H1 (cell line): ENCODE results near the gene C1orf115. TPM values are rescaled to one million over a fixed set of nuclear protein-coding genes. Genes with fewer than 3 reads are reported as not detected.

ENCODE experiments used
- CTCF ChIA-PET: fragments of 300-600 bp; sonication (Branson Sonifier 250); formaldehyde crosslinking; loops from one replicate; lab custom pipeline; 2021; ENCODE audit not compliant: partially characterized antibody; lab: Charles Lee
- POLR2A ChIA-PET: fragments of 300-600 bp; sonication (Branson Sonifier 250); formaldehyde crosslinking; loops from one replicate; lab custom pipeline; 2021; ENCODE audit warnings: inconsistent platforms; ENCODE audit not compliant: partially characterized antibody; lab: Charles Lee
- DNase-seq, 2 experiments: peaks; one replicate each; pipeline versions ENCODE4 v3.0.0 to v3.0.0-alpha.2; 2010 to 2022; ENCODE audit warnings: low spot score in 2 of 2, low read depth in 1 of 2, mixed read lengths in 1 of 2
- FAIRE-seq: peaks from 2 replicates; lab custom pipeline; 2011; peaks lifted over from hg19 to GRCh38; lab: Jason Lieb, UNC
- H2AFZ ChIP-seq: 2 replicates; pipeline ENCODE4 v1.8.1; 2012; ENCODE audit warnings: low read length, inconsistent platforms
- H2AK5ac ChIP-seq: 2 replicates; pipeline ENCODE4 v1.6.1; 2013; ENCODE audit warnings: low read depth, low read length
- H2BK120ac ChIP-seq: replicated peaks from 2 replicates; pipeline ENCODE3; 2013; ENCODE audit warnings: low read depth, low read length, inconsistent platforms
- H2BK12ac ChIP-seq: 2 replicates; pipeline ENCODE4 v1.6.1; 2013; ENCODE audit warnings: low read depth, low read length
- H2BK15ac ChIP-seq: 2 replicates; pipeline ENCODE4 v1.6.1; 2013; ENCODE audit warnings: low read length
- H2BK20ac ChIP-seq: 2 replicates; pipeline ENCODE4 v1.6.1; 2013; ENCODE audit warnings: low read length
- H2BK5ac ChIP-seq: 2 replicates; pipeline ENCODE4 v1.6.1; 2013; ENCODE audit warnings: low read depth, low read length
- H3K14ac ChIP-seq: 2 replicates; pipeline ENCODE4 v1.6.1; 2013; ENCODE audit warnings: inconsistent platforms; ENCODE audit not compliant: insufficient read length
- H3K18ac ChIP-seq: 2 replicates; pipeline ENCODE4 v1.6.1; 2013; ENCODE audit warnings: low read length; ENCODE audit errors: extremely low read depth
- H3K23ac ChIP-seq: 2 replicates; pipeline ENCODE4 v1.6.1; 2013; ENCODE audit warnings: inconsistent platforms; ENCODE audit not compliant: insufficient read length
- H3K23me2 ChIP-seq: 2 replicates; pipeline ENCODE4 v1.6.1; 2013; ENCODE audit warnings: low read depth, low read length
- H3K27ac ChIP-seq: 2 replicates; pipeline ENCODE4 v1.6.1; 2011; ENCODE audit warnings: low read depth, low read length, inconsistent platforms
- H3K27me3 ChIP-seq, 4 experiments: replicated peaks in 1 of 4; 1 replicate in 1 of 4; 2 replicates in 3 of 4; pipeline versions ENCODE4 v1.6.1 to v1.8.1; 2011 to 2013; ENCODE audit warnings: low read length in 3 of 4, mild to moderate bottlenecking in 3 of 4, inconsistent platforms in 2 of 4, mixed read lengths in 2 of 4, moderate library complexity in 1 of 4; ENCODE audit not compliant: control insufficient read depth in 3 of 4, insufficient read depth in 3 of 4; ENCODE audit errors: extremely low read depth in 1 of 4
- H3K36me3 ChIP-seq, 4 experiments: 2 replicates each; pipeline versions ENCODE4 v1.6.1 to v1.8.1; 2011 to 2013; ENCODE audit warnings: mild to moderate bottlenecking in 4 of 4, low read length in 3 of 4, moderate library complexity in 2 of 4, control low read depth in 1 of 4, inconsistent platforms in 1 of 4; ENCODE audit not compliant: insufficient read depth in 4 of 4, control insufficient read depth in 2 of 4
- H3K4ac ChIP-seq: replicated peaks from 2 replicates; pipeline ENCODE3; 2013; ENCODE audit warnings: low read length, low read depth, mixed read lengths, inconsistent platforms; ENCODE audit not compliant: insufficient read length
- H3K4me1 ChIP-seq, 4 experiments: replicated peaks in 1 of 4; 1 replicate in 1 of 4; 2 replicates in 3 of 4; pipeline versions ENCODE4 v1.6.1 to v1.8.1; 2011 to 2013; ENCODE audit warnings: low read length in 3 of 4, inconsistent platforms in 2 of 4, mixed read lengths in 1 of 4; ENCODE audit not compliant: insufficient read depth in 4 of 4, control insufficient read depth in 3 of 4
- H3K4me2 ChIP-seq, 2 experiments: 2 replicates each; pipeline versions ENCODE4 v1.6.1 to v1.8.1; 2011 to 2013; ENCODE audit warnings: low read depth in 2 of 2, low read length in 2 of 2, control low read depth in 1 of 2, inconsistent platforms in 1 of 2, mild to moderate bottlenecking in 1 of 2; ENCODE audit not compliant: insufficient read depth in 1 of 2
- H3K4me3 ChIP-seq, 4 experiments: fragments of 200-600, 300-600 bp in 1 of 4; sonication (generic), shearing (Covaris generic), sonication (Bioruptor Twin) in 1 of 4; 2 replicates each; pipeline versions ENCODE4 v1.5.1 to v1.8.1; 2011 to 2016; ENCODE audit warnings: low read length in 4 of 4, low read depth in 3 of 4, control low read depth in 2 of 4, inconsistent platforms in 2 of 4, mild to moderate bottlenecking in 2 of 4, mixed read lengths in 1 of 4, moderate library complexity in 1 of 4; ENCODE audit not compliant: insufficient read depth in 2 of 4; ENCODE audit errors: extremely low read depth in 1 of 4
- H3K56ac ChIP-seq: replicated peaks from 2 replicates; pipeline ENCODE3; 2013; ENCODE audit warnings: low read depth, mild to moderate bottlenecking, mixed read lengths, low read length, inconsistent platforms; ENCODE audit not compliant: insufficient read length
- H3K79me1 ChIP-seq: 2 replicates; pipeline ENCODE4 v1.6.1; 2013; ENCODE audit warnings: low read depth, low read length, control low read depth
- H3K79me2 ChIP-seq, 2 experiments: 2 replicates each; pipeline versions ENCODE4 v1.6.1 to v1.8.1; 2012 to 2013; ENCODE audit warnings: low read length in 2 of 2, mild to moderate bottlenecking in 2 of 2, inconsistent platforms in 1 of 2; ENCODE audit not compliant: insufficient read depth in 2 of 2, control insufficient read depth in 1 of 2
- H3K9ac ChIP-seq, 4 experiments: replicated peaks in 1 of 4; 1 replicate in 1 of 4; 2 replicates in 3 of 4; pipeline versions ENCODE4 v1.6.1 to v1.8.1; 2011 to 2013; ENCODE audit warnings: low read depth in 3 of 4, low read length in 3 of 4, control low read depth in 2 of 4, mild to moderate bottlenecking in 2 of 4, moderate library complexity in 2 of 4, inconsistent platforms in 1 of 4; ENCODE audit errors: extremely low read depth in 1 of 4
- H3K9me3 ChIP-seq, 2 experiments: 2 replicates each; pipeline versions ENCODE4 v1.6.1 to v1.8.1; 2012 to 2013; ENCODE audit warnings: mild to moderate bottlenecking in 2 of 2, moderate library complexity in 2 of 2, control low read depth in 1 of 2, inconsistent platforms in 1 of 2, low read depth in 1 of 2, low read length in 1 of 2, mixed read lengths in 1 of 2; ENCODE audit not compliant: insufficient read depth in 2 of 2
- H4K20me1 ChIP-seq, 2 experiments: replicated peaks in 1 of 2; 2 replicates each; pipeline versions ENCODE3 to v1.8.1; 2011 to 2013; ENCODE audit warnings: inconsistent platforms in 2 of 2, low read length in 2 of 2, mild to moderate bottlenecking in 1 of 2; ENCODE audit not compliant: insufficient read depth in 2 of 2, control insufficient read depth in 1 of 2
- H4K5ac ChIP-seq: 2 replicates; pipeline ENCODE4 v1.6.1; 2013; ENCODE audit warnings: low read length, low read depth, mixed read lengths, inconsistent platforms; ENCODE audit not compliant: insufficient read length
- H4K8ac ChIP-seq: 2 replicates; pipeline ENCODE4 v1.8.0; 2013; ENCODE audit warnings: mild to moderate bottlenecking, moderate library complexity, low read length, inconsistent platforms; ENCODE audit not compliant: insufficient read depth; ENCODE audit errors: extremely low read depth
- H4K91ac ChIP-seq: replicated peaks from 2 replicates; pipeline ENCODE3; 2013; ENCODE audit warnings: low read length, mixed read lengths, inconsistent platforms; ENCODE audit not compliant: insufficient read length
- ATF2 ChIP-seq: IDR thresholded peaks from 2 replicates; pipeline ENCODE4 v1.6.1; 2012; ENCODE audit warnings: low read length, inconsistent platforms
- ATF3 ChIP-seq: IDR thresholded peaks from 2 replicates; pipeline ENCODE4 v1.6.1; 2011; ENCODE audit warnings: low read depth, mild to moderate bottlenecking, low read length; ENCODE audit not compliant: insufficient read depth
- CTBP2 ChIP-seq: IDR thresholded peaks from 2 replicates; pipeline ENCODE4 v1.7.0; 2011; ENCODE audit warnings: borderline replicate concordance, mild to moderate bottlenecking, moderate library complexity, mixed read lengths, low read length; ENCODE audit not compliant: insufficient read depth, insufficient read length
- FOSL1 ChIP-seq: IDR thresholded peaks from 2 replicates; pipeline ENCODE4 v1.6.1; 2011; ENCODE audit warnings: mild to moderate bottlenecking, low read depth, low read length, moderate library complexity; ENCODE audit not compliant: insufficient read depth
- KDM4A ChIP-seq: IDR thresholded peaks from one replicate; pipeline ENCODE4 v1.7.1; 2012; ENCODE audit warnings: low read depth, mild to moderate bottlenecking, moderate library complexity, low read length, inconsistent platforms; ENCODE audit not compliant: severe bottlenecking
- RFX5 ChIP-seq: IDR thresholded peaks from 2 replicates; pipeline ENCODE4 v1.6.1; 2011; ENCODE audit warnings: low read depth, low read length, improper control_type of control experiment, borderline replicate concordance
- RNF2 ChIP-seq: fragments of 200-900, 300-1000 bp; sonication (generic); IDR thresholded peaks from 2 replicates; pipeline ENCODE4 v1.7.1; 2016; ENCODE audit warnings: borderline replicate concordance, low read depth, mild to moderate bottlenecking, antibody characterized with exemption, low read length; ENCODE audit not compliant: poor library complexity, severe bottlenecking; ENCODE audit errors: missing control alignments
- SIN3A ChIP-seq, 2 experiments: IDR thresholded peaks in 1 of 2; conservative IDR thresholded peaks in 1 of 2; 2 replicates each; pipeline ENCODE4 v1.6.1; 2011 to 2012; ENCODE audit warnings: low read length in 2 of 2, improper control_type of control experiment in 1 of 2, low read depth in 1 of 2, mild to moderate bottlenecking in 1 of 2
- SP1 ChIP-seq: IDR thresholded peaks from 2 replicates; pipeline ENCODE4 v1.6.1; 2011; ENCODE audit warnings: low read depth, low read length
- ZNF274 ChIP-seq: IDR thresholded peaks from 2 replicates; pipeline ENCODE4 v1.7.0; 2012; ENCODE audit warnings: low read length, borderline replicate concordance; ENCODE audit errors: extremely low read depth
- WGBS, 2 experiments: shearing (Covaris generic) in 1 of 2; methylation state at CpG; one replicate each; pipeline versions ENCODE4 v1.1.6 to v1.1.7; 2013 to 2015; ENCODE audit warnings: low lambda C conversion rate in 2 of 2, mixed read lengths in 2 of 2, inconsistent platforms in 1 of 2, low coverage in 1 of 2, missing lambda C conversion rate in 1 of 2; ENCODE audit not compliant: insufficient replicate concordance in 2 of 2, insufficient coverage in 1 of 2, insufficient read length in 1 of 2; ENCODE audit errors: extremely low coverage in 1 of 2, missing lambda C conversion rate in 1 of 2; 5-methylcytosine and 5-hydroxymethylcytosine counted together
- polyA plus RNA-seq, 7 experiments: library from polyadenylated mRNA; depleted of rRNA in 3 of 7; stranded (reverse) in 5 of 7; unstranded in 2 of 7; fragments of >200 nt in 5 of 7; fragments of 200-250 nt in 2 of 7; gene quantifications; 1 replicate in 5 of 7; 2 replicates in 1 of 7; 4 replicates in 1 of 7; pipeline versions ENCODE4 v1.2.1 to v1.2.3, GENCODE V29; 2011 to 2013; ENCODE audit warnings: missing spikeins in 2 of 7, mixed read lengths in 2 of 7
- total RNA-seq: library from RNA; stranded (reverse); fragmentation: NEBNext Ultra II Directional; extraction: Animal tissue kit (Norgen Biotek cat#: 25700); gene quantifications from 2 replicates; pipeline ENCODE4 v1.2.1, GENCODE V29; 2021

Gene C1orf115
- total and polyA plus RNA-seq, 2 of the 8 experiments (the other 6 are each of a cell fraction or from before 2014, with no cell fraction given): 3.5 to 5.6 TPM

- Histone ChIP-seq H2AK5ac (no peak overlapping the region), H3K4me2 (0 out of 4 replicates have a peak overlapping the region, but pooled peaks have one; percentile 13 to 14), H3K18ac (no peak overlapping the region), H3K79me1 (no peaks in the 10 kb centered on the region), H3K79me2 (no peaks in the 10 kb centered on the region), H2AFZ (peak overlapping the region; percentile 63; the same call in 1 of the 2 replicates), H2BK120ac (no peak overlapping the region), H3K27me3 (no peaks in the 10 kb centered on the region), H4K91ac (no peak overlapping the region), H4K20me1 (no peaks in the 10 kb centered on the region), H3K27ac (no peak overlapping the region), H3K23me2 (no peaks in the 10 kb centered on the region), H2BK12ac (no peak overlapping the region), H3K4me1 (peaks cover 0 to 8% (median 4%) of the 10 kb centered on the region in 4 experiments; a peak in 4 of 7 replicates), H3K4me3 (no peak overlapping the region), H3K36me3 (no peaks in the 10 kb centered on the region), H3K23ac (no peak overlapping the region), H3K14ac (no peak overlapping the region), H3K9ac (no peak overlapping the region), H3K4ac (no peak overlapping the region), H2BK5ac (no peak overlapping the region), H3K9me3 (no peaks in the 10 kb centered on the region), H4K5ac (no peak overlapping the region), H4K8ac (peak overlapping the region; percentile 8; the same call in 1 of the 2 replicates), H2BK20ac (no peak overlapping the region), H2BK15ac (no peak overlapping the region), H3K56ac (no peak overlapping the region)
- CTCF ChIA-PET: interaction anchor here (1.2 to 4.7 kb wide), 10 partner anchors 9 to 407 kb away, joined by 3 to 26 read pairs (median 8); partner anchors contain the start of gene C1orf115
- POLR2A ChIA-PET: interaction anchor here (0.8 kb wide), 1 partner anchor 10 kb away, joined by 3 read pairs; no protein-coding TSS in a partner anchor
- 94% methylated on average over 4 of the region's 4 CpGs; no CpG with 5 or more reads in 1 of the 2 experiments for whole genome bisulfite sequencing, 2 experiments
- FAIRE-seq (no peak), DNase-seq (no peak)
- TF ChIP-seq RNF2 (no peak), SP1 (no peak), ATF2 (no peak), RFX5 (no peak), ATF3 (no peak), KDM4A (no peak), FOSL1 (no peak), CTBP2 (no peak), SIN3A (conservative IDR thresholded peaks at IDR 0.05 in 1 of 2, IDR thresholded peaks at IDR 0.05 in 1 of 2; ENCODE audit: low read depth in 1 of 2, low read length in 2 of 2) (no peak), ZNF274 (no peak)
Observed at GRCh38 chr1:220703305-220703704, 13.1 kb downstream of the C1orf115 start.
